Heart right ventricle (tissue), 16 donors: Measurements from ENCODE around the gene FOXL2NB. TPM values are rescaled to one million over a fixed set of nuclear protein-coding genes. Genes with fewer than 3 reads are reported as not detected.

ENCODE experiments used
- ATAC-seq, 8 donors: fragments of 200-7000 bp; cut with Tn5 transposase; one replicate each; pipeline ENCODE4 v1.9.1; 2020; ENCODE audit warnings: mild to moderate bottlenecking in 8 of 8, moderate library complexity in 8 of 8, moderate number of reproducible peaks in 1 of 8
- DNase-seq, 2 donors: peaks; one replicate each; pipeline ENCODE4 v3.0.0-alpha.2; 2020
- H3K27ac ChIP-seq, 10 donors: fragments of 200-600 bp; sonication (generic) in 2 of 10; one replicate each; pipeline versions ENCODE4 v1.5.0 to v1.8.0; 2020 to 2022; ENCODE audit warnings: mild to moderate bottlenecking in 3 of 10
- H3K27me3 ChIP-seq, 7 donors: fragments of 200-600 bp; one replicate each; pipeline ENCODE4 v1.8.0; 2021 to 2022; ENCODE audit warnings: mild to moderate bottlenecking in 2 of 7
- H3K36me3 ChIP-seq, 9 donors: fragments of 200-600 bp; sonication (generic) in 1 of 9; one replicate each; pipeline versions ENCODE4 v1.5.0 to v1.8.0; 2020 to 2022; ENCODE audit warnings: mild to moderate bottlenecking in 2 of 9
- H3K4me1 ChIP-seq, 9 donors: fragments of 200-600 bp; sonication (generic) in 1 of 9; one replicate each; pipeline versions ENCODE4 v1.5.0 to v1.8.0; 2020 to 2022; ENCODE audit warnings: mild to moderate bottlenecking in 4 of 9
- H3K4me3 ChIP-seq, 10 donors: fragments of 200-600 bp; sonication (generic) in 2 of 10; one replicate each; pipeline versions ENCODE4 v1.5.0 to v1.8.0; 2020 to 2022; ENCODE audit warnings: mild to moderate bottlenecking in 7 of 10, moderate library complexity in 2 of 10
- H3K9me3 ChIP-seq, 11 donors: fragments of 200-600 bp in 10 of 11; sonication (generic) in 2 of 11; one replicate each; pipeline versions ENCODE4 v1.5.0 to v1.8.0; 2013 to 2022; ENCODE audit warnings: mild to moderate bottlenecking in 2 of 11, control low read depth in 1 of 11, moderate library complexity in 1 of 11
- CTCF ChIP-seq, 9 donors: fragments of 200-600 bp; sonication (generic) in 2 of 9; IDR thresholded peaks; one replicate each; pipeline versions ENCODE4 v1.5.0 to v1.8.0; 2021 to 2022; ENCODE audit warnings: antibody characterized with exemption in 9 of 9, mild to moderate bottlenecking in 5 of 9, moderate library complexity in 1 of 9
- WGBS, 2 donors: extraction: QIAGEN DNeasy Blood & Tissue Kit; methylation state at CpG; one replicate each; pipeline ENCODE4 v1.1.7; 2013; ENCODE audit warnings: inconsistent platforms in 1 of 2; 5-methylcytosine and 5-hydroxymethylcytosine counted together
- intact Hi-C, 10 donors: fragments of 100-400 bp; cut with DNase I; formaldehyde crosslinking; loops; one replicate each; pipeline versions ENCODE4 v1.11.1 to v1.14.2; 2022
- polyA plus RNA-seq, 2 donors: library from polyadenylated mRNA; stranded (reverse); fragments of 200-250 nt; gene quantifications; one replicate each; pipeline ENCODE4 v1.2.3, GENCODE V29; 2013
- total RNA-seq, 10 donors: library from RNA; stranded (reverse); fragmentation: NEBNext Ultra II Directional in 3 of 10; extraction: Animal tissue kit (Norgen Biotek cat#: 25700) in 3 of 10; gene quantifications; one replicate each; pipeline versions ENCODE4 v1.2.1 to v1.2.4, GENCODE V29; 2021 to 2023
- donor health status: Arrhythmogenic right ventricular cardiomyopathy.
- donor health status: ischemic (EF 13 %, LVEDD 7.1; RV severe dilation, severe dysfunction).
- donor health status: healthy with polysubstance abuse.
- donor health status: DM: no; HTN: yes; CAD: no.
- donor health status: DM: no; HTN: no; CAD: no.
- donor health status: ischemic (EF 25% LVEDD 6.9; RV normal size, moderate dysfunction).
- donor health status: ischemic (EF 25% LVEDD 5.7; RV mildly dilated, moderate dysfunction).
- donor health status: healthy.
- donor health status: DM: yes; HTN: yes; CAD: no.
- donor health status: Ischemic cardiomyopathy.
- donor health status: ischemic (EF 35%, LVEDD 5.7; RV mildly dilated, moderate dysfunction).
- donor health status: nonischemic (EF 11% LVEDD 7.7; RV severe dilation, severe dysfunction).
- donor health status: DM: yes; HTN: yes; CAD: no.
- donor health status: PGD.
- donor health status: ischemic (EF 29% LVEDD 5.4; RV normal size, mild dysfunction).
- donor health status: nonischemic (EF 23%, LVEDD 6.1; RV moderate dilation, normal function).

The FOXL2NB gene
- total and polyA plus RNA-seq, 12 donors = 0.01 to 0.13 (median 0.06) TPM; not detected in 9

- Histone ChIP-seq H3K27ac (no peak overlapping the region), H3K4me1 (peaks cover 8 to 27% (median 25%) of the 10 kb centered on the region in 9 donors), H3K36me3 (no peaks in the 10 kb centered on the region), H3K27me3 (peaks cover 11 to 42% (median 31%) of the 10 kb centered on the region in 7 donors), H3K4me3 (no peak overlapping the region), H3K9me3 (no peaks in the 10 kb centered on the region)
- ATAC-seq (no peak), DNase-seq (no peak)
- TF ChIP-seq CTCF (IDR thresholded peaks at IDR 0.05) = no peak
- 71 to 83% methylated on average over 4 of the region's 4 CpGs for WGBS, 2 donors
- intact Hi-C loops = loop anchor here in 2 of 10 donors (10.0 kb wide), 2 partner anchors 172 to 518 kb away; no protein-coding TSS in a partner anchor
Measured at GRCh38 chr3:138933068-138933668, 13.8 kb upstream of the FOXL2NB start.

DNA sequence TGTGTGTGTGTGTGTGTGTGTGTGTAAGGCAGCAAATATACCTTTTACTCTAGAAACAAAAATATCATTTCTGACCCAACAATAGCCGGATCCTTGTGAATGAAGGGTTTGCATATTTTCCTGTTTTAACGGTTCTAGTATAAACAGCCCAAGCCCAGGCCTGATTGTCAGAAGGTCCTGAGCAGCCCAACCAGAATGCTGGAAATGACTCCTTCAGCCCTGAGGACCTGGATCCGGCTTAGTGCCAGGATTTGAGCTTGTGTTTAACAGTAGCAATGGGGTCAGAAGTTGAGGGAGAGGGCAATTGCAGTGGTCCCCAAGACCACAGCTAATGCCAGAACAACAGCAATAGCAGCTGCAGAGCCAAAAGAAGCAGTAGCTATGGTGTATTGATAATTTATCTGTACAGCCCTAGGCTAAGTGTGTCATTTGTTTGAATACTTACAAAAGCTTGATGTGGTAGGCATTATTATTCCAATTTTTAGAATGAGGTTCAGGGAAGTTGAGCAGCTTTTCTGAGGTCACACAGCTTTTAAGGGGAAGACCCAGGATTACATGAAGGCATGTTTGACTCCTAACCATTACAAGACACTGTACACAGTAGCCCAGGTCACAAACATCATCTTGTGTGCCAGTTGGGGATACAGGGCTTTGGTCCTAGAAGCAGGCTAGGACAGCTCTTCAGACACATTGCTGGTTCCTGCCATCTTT is 12.9 kb upstream of the FOXL2NB start:
- 74 to 76% methylated on average over 3 of the region's 3 CpGs for WGBS, 2 donors
- Histone ChIP-seq H3K36me3 (no peaks in the 10 kb centered on the region), H3K27ac (no peak overlapping the region), H3K4me1 (peaks cover 12 to 36% (median 34%) of the 10 kb centered on the region in 9 donors), H3K9me3 (no peaks in the 10 kb centered on the region), H3K4me3 (no peak overlapping the region), H3K27me3 (peaks cover 19 to 51% (median 41%) of the 10 kb centered on the region in 7 donors)
- TF ChIP-seq CTCF (IDR thresholded peaks at IDR 0.05) = no peak
- no peak for DNase-seq
- intact Hi-C loops = loop anchor here in 2 of 10 donors (10.0 kb wide), 2 partner anchors 171 to 519 kb away; no protein-coding TSS in a partner anchor
- no peak for ATAC-seq

- DNase-seq = no peak
- no peak for TF ChIP-seq CTCF (IDR thresholded peaks at IDR 0.05)
- WGBS, 2 donors = 83 to 84% methylated on average over 7 of the region's 7 CpGs
- H3K4me3 ChIP-seq = peak overlapping the region in 2 of 10 donors; percentile 41 to 42
- ATAC-seq = no peak
- no peaks in the 10 kb centered on the region for H3K36me3 ChIP-seq
- H3K9me3 ChIP-seq = no peaks in the 10 kb centered on the region
- peaks cover 32 to 65% (median 54%) of the 10 kb centered on the region in 7 donors for H3K27me3 ChIP-seq
- intact Hi-C loops = loop anchor here in 6 of 10 donors (5.0 to 10.0 kb wide), 3 partner anchors 169 to 521 kb away; no protein-coding TSS in a partner anchor
- no peak overlapping the region for H3K27ac ChIP-seq
- peaks cover 17 to 47% (median 44%) of the 10 kb centered on the region in 9 donors for H3K4me1 ChIP-seq
Measured at GRCh38 chr3:138935505-138935862, 11.5 kb upstream of the FOXL2NB start.

- H3K9me3 ChIP-seq = no peaks in the 10 kb centered on the region
- peaks cover 38 to 71% (median 60%) of the 10 kb centered on the region in 7 donors for H3K27me3 ChIP-seq
- no peak overlapping the region for H3K27ac ChIP-seq
- 4 to 6% methylated on average over 57 to 58 of the region's 58 CpGs for WGBS, 2 donors
- ATAC-seq (peak; percentile 69 to 85 (median 78)), DNase-seq (peak; percentile 71 to 83)
- intact Hi-C loops = loop anchor here in 9 of 10 donors (2.0 to 10.0 kb wide), 5 partner anchors 43 to 521 kb away; no protein-coding TSS in a partner anchor
- H3K4me1 ChIP-seq = peaks cover 17 to 47% (median 44%) of the 10 kb centered on the region in 9 donors
- TF ChIP-seq CTCF (IDR thresholded peaks at IDR 0.05) = peak; percentile 86 to 98 (median 95)
- H3K36me3 ChIP-seq = no peaks in the 10 kb centered on the region
- H3K4me3 ChIP-seq = peak overlapping the region in 9 of 10 donors; percentile 12 to 44 (median 41)
Measured at GRCh38 chr3:138935863-138936740, 10.9 kb upstream of the FOXL2NB start.
